Smooth muscle cell of the brain vasculature (primary cell): ENCODE results near the gene GPC6.

ENCODE experiments used
- DNase-seq: peaks from one replicate; pipeline ENCODE4 v3.0.0-alpha.2; 2012; ENCODE audit warnings: low read depth, low spot score

The GPC6 gene

GRCh38 chr13:93915269-93915809, 688.7 kb downstream of the GPC6 start:
- DNase-seq = no peak

GRCh38 chr13:93922063-93922855, 695.7 kb downstream of the GPC6 start:
- no peak for DNase-seq

DNA sequence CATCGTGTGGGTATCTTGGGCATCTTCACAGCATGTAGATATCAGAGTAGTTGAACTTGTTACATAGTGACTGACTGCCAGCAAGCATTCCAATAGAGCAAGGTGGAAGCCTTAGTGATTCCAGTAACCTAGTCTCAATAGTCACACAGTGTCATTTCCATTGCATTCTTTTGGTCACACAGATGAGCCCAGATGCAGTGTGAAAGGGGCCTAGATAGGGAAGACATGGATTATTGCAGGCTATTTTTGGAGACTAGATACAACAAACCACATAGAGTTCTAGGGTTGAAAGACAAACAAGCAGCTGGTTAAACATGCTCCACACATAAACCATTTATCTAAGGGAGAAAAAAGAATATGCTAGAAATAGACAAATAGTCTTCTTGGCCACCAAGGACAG, 699.4 kb downstream of the GPC6 start:
- no peak for DNase-seq

DNA sequence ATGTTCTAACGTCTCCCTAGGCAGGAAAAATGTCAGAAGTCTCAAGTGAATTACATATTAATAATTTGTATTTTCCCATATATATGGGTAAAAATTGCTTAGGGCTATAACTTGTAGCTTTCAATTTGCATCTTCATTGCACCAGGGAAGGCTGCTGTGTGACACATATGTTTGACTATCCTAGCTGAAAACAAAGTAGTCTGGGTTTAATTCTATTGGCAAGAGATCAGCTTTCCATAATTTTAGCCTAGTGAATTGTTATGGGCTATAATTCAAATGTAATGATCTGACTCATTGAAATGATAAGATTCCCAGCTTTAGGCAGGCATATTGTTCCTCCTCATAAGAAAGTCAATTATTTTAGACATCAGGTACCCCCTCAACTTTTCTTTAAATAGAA, 699.8 kb downstream of the GPC6 start:
- DNase-seq = no peak

- DNase-seq = no peak
Measured at GRCh38 chr13:93927431-93927830, 700.8 kb downstream of the GPC6 start.

- DNase-seq = no peak
Measured at GRCh38 chr13:93932901-93933300, 706.3 kb downstream of the GPC6 start.

DNA sequence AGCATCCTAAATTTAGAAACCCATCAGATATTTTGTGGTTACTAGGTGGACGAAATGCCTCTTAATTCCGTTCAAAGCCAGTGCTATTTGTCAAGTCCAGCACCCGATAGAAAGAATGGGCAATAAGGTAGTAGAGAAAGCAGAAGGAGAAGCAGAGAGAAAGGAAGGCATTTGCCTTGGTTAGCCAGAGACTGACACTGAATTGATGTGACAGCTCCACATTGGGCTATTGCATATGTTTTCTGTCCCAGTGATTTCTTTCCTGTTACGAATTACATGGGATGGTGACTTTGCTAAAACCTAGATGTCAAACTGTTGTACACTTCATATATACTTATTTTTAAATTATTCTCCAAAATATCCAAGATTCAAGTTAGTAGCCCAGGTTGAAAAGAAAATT, 710.3 kb downstream of the GPC6 start:
- DNase-seq = no peak

GRCh38 chr13:93941444-93941843, 714.8 kb downstream of the GPC6 start:
- DNase-seq = no peak

DNA sequence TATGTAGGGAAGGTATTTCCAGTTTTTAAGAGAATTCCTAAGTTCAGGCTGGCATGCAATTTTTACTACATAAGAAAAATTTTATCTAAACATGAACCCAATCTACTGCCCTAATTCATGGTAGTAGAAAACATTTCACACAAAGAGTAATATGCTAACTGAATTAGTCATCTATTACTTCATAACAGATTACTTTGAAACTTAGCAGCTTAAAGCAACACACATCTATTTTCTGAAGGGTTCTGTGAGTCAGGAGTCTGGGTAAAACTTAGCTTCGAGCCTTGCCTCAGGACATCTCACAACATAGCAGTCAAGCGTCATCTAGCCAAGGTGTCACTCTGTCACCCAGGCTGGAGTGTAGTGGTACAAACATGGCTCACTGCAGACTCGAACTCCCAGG, 715.4 kb downstream of the GPC6 start:
- no peak for DNase-seq

DNA sequence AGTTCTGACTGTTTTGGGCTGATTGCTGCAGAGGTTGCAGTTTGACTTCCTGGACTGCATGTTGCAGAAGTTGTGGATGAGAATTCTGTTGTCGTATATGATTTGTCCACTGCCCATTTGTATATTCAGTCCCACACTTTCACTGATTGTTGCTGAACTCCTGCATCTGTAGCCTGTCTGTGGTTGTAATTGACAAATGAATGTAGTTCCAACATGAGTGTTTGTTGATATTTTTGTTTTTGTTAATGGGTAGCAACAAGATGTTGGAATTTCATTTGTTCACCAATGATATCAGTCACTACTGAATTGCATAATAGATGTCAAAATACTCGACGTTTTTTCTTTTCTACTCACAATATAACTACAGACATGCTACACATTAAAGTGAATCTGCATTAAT, 719.0 kb downstream of the GPC6 start:
- DNase-seq = no peak

GRCh38 chr13:93946994-93947393, 720.4 kb downstream of the GPC6 start:
- DNase-seq = no peak

GRCh38 chr13:93947651-93948050, 721.0 kb downstream of the GPC6 start:
- DNase-seq = no peak

DNA sequence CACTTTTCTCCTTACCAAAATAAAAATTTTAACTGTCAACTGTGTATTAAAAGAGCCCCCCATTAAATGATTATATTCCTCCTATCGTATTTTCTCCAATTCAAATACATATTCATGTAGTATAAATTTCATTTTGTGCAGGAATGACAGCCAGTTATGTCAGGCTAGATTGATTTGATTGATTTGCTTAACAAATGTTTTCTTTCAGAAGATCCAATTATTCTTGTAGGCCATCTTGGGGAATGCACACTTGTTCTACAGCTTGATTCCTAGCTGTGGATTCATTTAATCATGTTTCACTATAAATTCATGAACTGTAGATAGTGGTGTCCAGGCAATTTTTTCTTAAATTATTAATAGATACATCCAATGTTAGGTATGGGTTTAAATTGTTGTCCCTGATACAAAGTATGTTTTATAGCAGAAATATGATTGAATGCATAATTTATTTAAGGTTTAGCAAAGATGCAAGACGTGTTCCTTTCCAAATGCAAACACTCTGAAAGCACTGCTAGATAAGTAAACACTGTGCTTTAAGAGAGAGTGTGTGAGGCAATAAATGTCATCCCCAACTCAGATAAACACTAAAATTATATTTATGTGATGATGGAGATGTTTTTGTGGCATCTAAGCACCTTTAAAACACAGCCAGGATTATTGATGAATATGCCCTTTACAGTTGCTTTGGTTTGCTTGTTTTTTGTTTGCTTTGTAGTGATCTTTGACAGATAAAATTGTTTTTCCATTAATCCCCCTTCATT, 721.7 kb downstream of the GPC6 start:
- no peak for DNase-seq

DNA sequence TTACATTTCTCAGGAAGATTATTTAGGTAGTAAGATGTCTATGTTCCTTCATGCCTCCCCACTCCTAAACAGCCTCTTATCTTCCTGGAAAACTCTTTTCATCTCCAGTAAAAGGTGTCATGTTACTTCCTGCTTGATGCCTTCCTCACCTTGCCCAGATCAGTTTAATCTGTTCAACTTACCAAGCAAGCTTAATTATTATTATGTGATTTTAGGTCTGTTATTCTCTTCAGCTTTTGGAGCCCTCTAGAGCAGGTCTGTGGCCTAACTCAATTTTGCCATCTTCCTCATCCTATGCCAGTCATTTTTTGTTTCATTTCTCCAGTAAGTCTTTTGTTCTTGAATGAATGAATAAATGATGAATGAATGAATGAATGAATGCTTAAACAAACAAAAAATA, 724.5 kb downstream of the GPC6 start:
- no peak for DNase-seq

- DNase-seq = no peak
Measured at GRCh38 chr13:93951951-93952350, 725.3 kb downstream of the GPC6 start.

DNA sequence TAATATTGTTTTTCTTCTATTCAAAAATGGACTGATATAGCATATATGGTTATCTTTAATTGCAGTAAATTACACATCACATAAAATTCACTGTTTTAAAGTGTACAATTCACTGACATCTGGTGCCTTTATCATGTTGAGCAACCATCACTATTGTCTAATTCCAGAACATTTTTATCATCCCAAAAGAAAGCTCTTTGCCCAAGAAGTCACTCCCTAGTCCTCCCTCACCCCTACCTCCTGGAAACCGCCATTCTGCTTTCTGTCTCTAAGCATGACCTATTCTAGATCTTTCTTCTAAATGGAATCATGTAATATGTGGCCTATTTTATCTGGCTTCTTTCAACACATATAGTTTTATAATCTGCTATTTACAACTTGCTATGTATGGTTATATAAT, 727.2 kb downstream of the GPC6 start:
- no peak for DNase-seq

GRCh38 chr13:93955904-93956303, 729.3 kb downstream of the GPC6 start:
- DNase-seq = no peak

GRCh38 chr13:93956426-93956825, 729.8 kb downstream of the GPC6 start:
- no peak for DNase-seq

DNA sequence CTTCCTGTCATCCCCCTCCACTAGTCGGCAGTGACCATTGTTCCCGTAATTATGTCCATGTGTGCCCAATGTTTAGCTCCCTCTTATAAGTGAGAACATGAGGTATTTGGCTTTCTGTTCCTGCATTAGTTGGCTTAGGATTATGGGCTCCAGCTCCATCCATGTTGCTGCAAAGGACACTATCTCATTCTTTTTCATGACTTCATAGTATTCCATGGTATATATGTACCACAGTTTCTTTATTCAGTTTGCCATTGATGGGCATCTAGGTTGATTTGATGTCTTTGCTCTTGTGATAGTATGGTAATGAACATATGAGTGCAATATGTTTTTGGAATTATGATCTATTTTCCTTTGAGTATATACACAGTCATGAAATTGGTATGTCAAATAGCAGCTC, 730.8 kb downstream of the GPC6 start:
- DNase-seq = no peak

DNA sequence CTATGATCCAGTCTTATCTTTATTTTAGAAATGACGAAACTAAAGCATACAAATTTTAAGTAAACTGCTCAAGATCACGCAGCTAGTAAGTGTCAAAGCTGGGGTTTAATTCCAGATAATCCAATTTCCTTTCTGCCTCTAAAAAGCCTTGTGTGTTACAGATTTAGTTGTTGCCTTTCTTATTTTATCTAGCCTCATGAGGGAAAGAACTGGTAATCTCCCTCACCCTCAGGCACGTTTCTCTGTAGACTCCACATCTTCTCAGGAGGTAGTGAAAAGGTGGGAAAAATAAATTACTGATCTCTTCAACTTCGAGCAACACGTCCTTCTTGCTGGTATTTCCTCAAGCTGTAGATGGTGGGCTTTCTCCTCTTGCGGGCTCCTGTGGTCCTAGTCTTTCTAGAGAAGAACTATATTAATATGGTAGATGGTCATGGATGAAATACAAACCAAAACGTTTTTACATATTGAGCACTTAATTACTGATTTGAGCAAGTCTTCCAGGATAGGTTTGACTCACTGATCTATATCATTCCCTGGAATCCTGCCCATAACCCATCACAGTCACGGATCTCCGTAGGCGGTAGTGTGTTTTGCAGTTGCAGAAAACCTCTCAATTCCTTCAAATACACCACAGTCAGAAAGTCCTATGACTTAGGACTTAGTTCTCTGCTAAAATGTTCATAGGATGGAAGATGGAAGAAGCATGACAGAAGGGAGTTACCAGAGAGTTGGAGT, 733.4 kb downstream of the GPC6 start:
- no peak for DNase-seq

- DNase-seq = no peak
Measured at GRCh38 chr13:93963266-93964145, 736.9 kb downstream of the GPC6 start.
